ENCODE measurements around the gene GNG13. TPM values are rescaled to one million over a fixed set of nuclear protein-coding genes. Genes with fewer than 3 reads are reported as not detected.

Gene GNG13
- total RNA-seq, 4 donors from 2014 or later: not detected

DNA sequence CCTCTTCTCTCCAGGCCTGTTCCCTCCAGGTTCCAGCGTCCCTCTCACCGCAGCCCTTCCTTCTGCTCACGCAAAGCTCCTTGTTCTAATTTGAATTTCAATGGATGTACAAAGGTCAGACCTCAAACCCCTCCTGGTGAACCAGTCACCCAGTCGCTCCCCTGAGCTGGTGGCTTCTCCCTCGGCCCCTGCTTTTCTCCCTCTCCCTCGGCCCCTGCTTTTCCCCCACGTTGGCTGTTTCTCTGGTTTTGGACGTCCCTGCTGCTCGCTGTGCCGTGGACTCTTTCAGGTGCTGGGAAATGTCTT is 48.6 kb downstream of the GNG13 start:
- no peak for TF ChIP-seq EP300 (IDR thresholded peaks at IDR 0.05)
- no peak for TF ChIP-seq POLR2A (IDR thresholded peaks at IDR 0.05)
- TF ChIP-seq POLR2AphosphoS5 (IDR thresholded peaks at IDR 0.05): no peak
- TF ChIP-seq, protein P1, sequence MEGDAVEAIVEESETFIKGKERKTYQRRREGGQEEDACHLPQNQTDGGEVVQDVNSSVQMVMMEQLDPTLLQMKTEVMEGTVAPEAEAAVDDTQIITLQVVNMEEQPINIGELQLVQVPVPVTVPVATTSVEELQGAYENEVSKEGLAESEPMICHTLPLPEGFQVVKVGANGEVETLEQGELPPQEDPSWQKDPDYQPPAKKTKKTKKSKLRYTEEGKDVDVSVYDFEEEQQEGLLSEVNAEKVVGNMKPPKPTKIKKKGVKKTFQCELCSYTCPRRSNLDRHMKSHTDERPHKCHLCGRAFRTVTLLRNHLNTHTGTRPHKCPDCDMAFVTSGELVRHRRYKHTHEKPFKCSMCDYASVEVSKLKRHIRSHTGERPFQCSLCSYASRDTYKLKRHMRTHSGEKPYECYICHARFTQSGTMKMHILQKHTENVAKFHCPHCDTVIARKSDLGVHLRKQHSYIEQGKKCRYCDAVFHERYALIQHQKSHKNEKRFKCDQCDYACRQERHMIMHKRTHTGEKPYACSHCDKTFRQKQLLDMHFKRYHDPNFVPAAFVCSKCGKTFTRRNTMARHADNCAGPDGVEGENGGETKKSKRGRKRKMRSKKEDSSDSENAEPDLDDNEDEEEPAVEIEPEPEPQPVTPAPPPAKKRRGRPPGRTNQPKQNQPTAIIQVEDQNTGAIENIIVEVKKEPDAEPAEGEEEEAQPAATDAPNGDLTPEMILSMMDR (IDR thresholded peaks at IDR 0.05): no peak
- no peak overlapping the region for H3K4me3 ChIP-seq

DNA sequence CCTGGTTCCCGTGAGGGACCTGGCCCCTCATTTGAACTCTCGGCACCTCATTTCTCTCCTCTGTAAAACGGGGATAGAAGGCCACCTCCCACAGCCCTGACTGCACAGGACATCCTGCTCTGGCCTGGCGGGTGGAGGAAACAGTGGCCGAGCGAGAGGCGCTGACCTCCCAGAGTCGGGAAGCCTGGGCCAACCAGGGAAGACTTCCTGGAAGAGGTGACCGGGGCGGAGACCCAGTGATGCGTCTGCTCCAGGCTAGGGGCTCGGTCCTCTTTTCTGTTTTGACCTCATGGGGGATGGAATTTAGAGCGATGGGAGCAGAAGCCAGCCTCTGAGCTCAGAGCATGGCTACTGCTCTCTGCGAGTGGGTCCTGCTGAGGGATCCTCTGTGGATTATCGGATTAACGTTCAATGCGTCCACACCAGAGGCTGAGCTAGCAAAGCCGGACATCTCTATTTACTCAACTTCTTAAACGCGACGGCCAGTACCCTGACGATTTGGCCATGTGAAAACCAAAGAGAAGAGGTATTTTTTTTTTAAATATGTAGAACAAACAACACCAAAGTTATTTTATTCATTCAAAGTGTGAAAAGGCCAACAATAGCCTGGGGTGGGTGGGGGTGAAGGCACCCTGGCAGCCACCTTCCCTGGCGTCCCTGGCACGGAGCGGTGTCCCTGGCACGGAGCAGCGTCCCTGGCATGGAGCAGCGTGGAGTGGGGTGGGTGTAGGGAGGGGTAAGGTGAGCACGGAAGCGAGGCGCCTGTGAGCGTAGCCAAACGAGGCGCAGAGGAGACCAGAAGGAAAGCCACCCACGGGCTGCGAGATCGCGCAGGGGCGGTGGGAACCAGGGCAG is 49.2 kb downstream of the GNG13 start:
- WGBS: 54% methylated on average over 39 of the region's 39 CpGs
- H3K9me3 ChIP-seq: no peaks in the 10 kb centered on the region
- no peak overlapping the region for H3K27ac ChIP-seq
- H3K36me3 ChIP-seq: no peaks in the 10 kb centered on the region
- no peak for DNase-seq (ENCODE audit: low spot score in 2 of 2)
- peaks cover 7% of the 10 kb centered on the region for H3K4me1 ChIP-seq
- TF ChIP-seq, protein P1 (IDR thresholded peaks at IDR 0.05): no peak
- TF ChIP-seq POLR2A (IDR thresholded peaks at IDR 0.05): no peak
- TF ChIP-seq EP300 (IDR thresholded peaks at IDR 0.05): no peak
- TF ChIP-seq POLR2AphosphoS5 (IDR thresholded peaks at IDR 0.05): no peak
- peaks cover 25% of the 10 kb centered on the region for H3K27me3 ChIP-seq
- no peak overlapping the region for H3K4me3 ChIP-seq

More for the DNA sequence above, 48.6 kb downstream of the GNG13 start:
- WGBS: 23% methylated on average over 10 of the region's 10 CpGs
- Histone ChIP-seq H3K4me1 (peaks cover 7% of the 10 kb centered on the region), H3K9me3 (no peaks in the 10 kb centered on the region), H3K36me3 (no peaks in the 10 kb centered on the region), H3K27me3 (peaks cover 25% of the 10 kb centered on the region), H3K27ac (no peak overlapping the region)
- no peak for DNase-seq (ENCODE audit: low spot score in 2 of 2)

DNA sequence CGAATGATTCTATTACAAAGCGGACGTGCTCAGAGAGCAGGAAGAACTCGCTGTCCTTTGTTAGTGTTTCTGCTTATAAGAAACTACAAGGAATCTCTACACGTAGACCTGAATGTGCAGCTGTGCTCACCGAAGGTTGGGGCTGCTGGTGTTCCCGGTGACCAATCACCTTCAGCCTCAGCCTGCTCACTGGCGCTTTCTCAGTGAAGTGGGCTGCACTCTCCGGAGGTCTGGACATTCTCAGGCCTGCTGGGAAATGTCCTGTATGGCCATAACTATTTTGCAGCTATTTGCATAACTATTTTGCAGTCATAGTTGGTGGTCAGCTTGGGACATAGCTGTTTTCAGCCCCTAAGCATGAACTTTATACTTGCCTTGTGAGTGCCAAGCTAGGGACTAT is 50.0 kb downstream of the GNG13 start:
- TF ChIP-seq POLR2AphosphoS5 (IDR thresholded peaks at IDR 0.05) (no peak), EP300 (IDR thresholded peaks at IDR 0.05) (no peak)
- TF ChIP-seq, protein P1 (IDR thresholded peaks at IDR 0.05): no peak
- Histone ChIP-seq H3K9me3 (no peaks in the 10 kb centered on the region), H3K4me1 (peaks cover 7% of the 10 kb centered on the region), H3K27me3 (peaks cover 25% of the 10 kb centered on the region), H3K4me3 (no peak overlapping the region), H3K36me3 (no peaks in the 10 kb centered on the region), H3K27ac (no peak overlapping the region)
- no peak for DNase-seq (ENCODE audit: low spot score in 2 of 2)
- WGBS: 74% methylated on average over 9 of the region's 9 CpGs

DNA sequence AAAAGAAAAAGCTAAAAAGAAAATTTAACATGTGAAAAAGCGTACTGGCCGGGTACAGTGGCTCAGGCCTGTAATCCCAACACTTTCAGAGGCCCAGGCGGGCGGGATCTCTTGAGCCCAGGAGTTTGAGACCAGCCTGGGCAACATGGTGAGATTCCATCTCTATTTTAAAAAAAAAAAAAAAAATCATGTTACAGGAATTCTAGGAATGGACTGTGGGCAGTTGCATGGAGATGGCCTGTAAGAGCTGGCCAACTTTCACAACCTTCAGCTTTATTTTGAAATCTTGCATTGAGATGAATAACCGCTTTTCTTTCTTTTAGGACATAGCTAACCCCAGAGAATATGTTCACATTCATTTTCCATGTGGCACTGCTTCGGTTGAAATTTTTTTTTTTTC is 51.5 kb downstream of the GNG13 start:
- Histone ChIP-seq H3K27me3 (peaks cover 23% of the 10 kb centered on the region), H3K9me3 (no peaks in the 10 kb centered on the region), H3K36me3 (no peaks in the 10 kb centered on the region), H3K4me1 (peaks cover 7% of the 10 kb centered on the region), H3K27ac (no peak overlapping the region), H3K4me3 (no peak overlapping the region)
- no peak for TF ChIP-seq POLR2A (IDR thresholded peaks at IDR 0.05)
- 87% methylated on average over 6 of the region's 6 CpGs for WGBS
- DNase-seq (ENCODE audit: low spot score in 2 of 2): no peak

Other genes with a start within 250 kb of the GNG13 start
- not detected for gene PRR35, start 240.3 kb downstream of the GNG13 start, total RNA-seq
- gene NHLRC4, start 233.7 kb downstream of the GNG13 start, total RNA-seq: under 1 TPM; 0.29 to 0.79 (median 0.35) TPM
- 10 to 100 TPM; 36.9 to 54.6 (median 44.1) TPM for gene PIGQ, start 230.8 kb downstream of the GNG13 start, total RNA-seq
- gene RAB40C, start 210.7 kb downstream of the GNG13 start, total RNA-seq: 100 to 1,000 TPM in 3 of 4 donors, 10 to 100 TPM in 1; 77.8 to 116 (median 110) TPM
- 10 to 100 TPM in 1 of 4 donors, 1 to 10 TPM in 3; 1.2 to 12.6 (median 4.6) TPM for gene WFIKKN1, start 169.7 kb downstream of the GNG13 start, total RNA-seq
- gene METTL26, start 164.4 kb downstream of the GNG13 start, total RNA-seq: 100 to 1,000 TPM in 1 of 4 donors, 10 to 100 TPM in 3; 72.2 to 138 (median 84.7) TPM
- 10 to 100 TPM; 10.3 to 29.8 (median 24.2) TPM for gene MCRIP2, start 158.9 kb downstream of the GNG13 start, total RNA-seq
- 10 to 100 TPM; 18.3 to 63.0 (median 32.2) TPM for gene WDR90, start 151.4 kb downstream of the GNG13 start, total RNA-seq
- 100 to 1,000 TPM in 2 of 4 donors, 10 to 100 TPM in 2; 66.9 to 156 (median 96.8) TPM for gene RHOT2, start 132.6 kb downstream of the GNG13 start, total RNA-seq
- 1 to 10 TPM; 1.2 to 8.9 (median 3.9) TPM for gene RHBDL1, start 125.1 kb downstream of the GNG13 start, total RNA-seq
- 100 to 1,000 TPM; 116 to 143 (median 125) TPM for gene STUB1, start 120.3 kb downstream of the GNG13 start, total RNA-seq
- gene JMJD8, start 116.4 kb downstream of the GNG13 start, total RNA-seq: 10 to 100 TPM; 47.0 to 87.4 (median 60.5) TPM
- 10 to 100 TPM; 12.3 to 18.7 (median 15.1) TPM for gene WDR24, start 110.3 kb downstream of the GNG13 start, total RNA-seq
- 10 to 100 TPM; 13.7 to 23.1 (median 17.9) TPM for gene FBXL16, start 94.9 kb downstream of the GNG13 start, total RNA-seq
- 10 to 100 TPM; 10.0 to 30.9 (median 15.8) TPM for gene METRN, start 85.6 kb downstream of the GNG13 start, total RNA-seq
- 10 to 100 TPM; 13.0 to 29.4 (median 23.8) TPM for gene ANTKMT, start 79.6 kb downstream of the GNG13 start, total RNA-seq
- 1 to 10 TPM in 1 of 4 donors, under 1 TPM in 2, not detected in 1; 0.64 to 2.4 (median 0.83) TPM for gene CCDC78, start 74.3 kb downstream of the GNG13 start, total RNA-seq
- gene HAGHL, start 73.6 kb downstream of the GNG13 start, total RNA-seq: 1 to 10 TPM; 3.2 to 7.1 (median 4.8) TPM
- gene CIAO3, start 59.7 kb downstream of the GNG13 start, total RNA-seq: 100 to 1,000 TPM in 1 of 4 donors, 10 to 100 TPM in 3; 35.2 to 110 (median 52.0) TPM
- gene MSLN, start 40.0 kb downstream of the GNG13 start, total RNA-seq: 1 to 10 TPM in 1 of 4 donors, under 1 TPM in 2, not detected in 1; 0.31 to 7.3 (median 0.49) TPM
- 10 to 100 TPM; 13.6 to 27.1 (median 21.8) TPM for gene RPUSD1, start 12.4 kb downstream of the GNG13 start, total RNA-seq
- gene CHTF18, start 12.1 kb downstream of the GNG13 start, total RNA-seq: 10 to 100 TPM; 12.6 to 22.3 (median 17.3) TPM
- gene LMF1, start 170.2 kb upstream of the GNG13 start, total RNA-seq: 100 to 1,000 TPM in 1 of 4 donors, 10 to 100 TPM in 3; 32.1 to 117 (median 38.0) TPM
- gene SOX8, start 181.0 kb upstream of the GNG13 start, total RNA-seq: 10 to 100 TPM in 1 of 4 donors, 1 to 10 TPM in 3; 4.0 to 12.2 (median 7.3) TPM

All from suprapubic skin (tissue), 4 donors.